Activated T-helper 2 cell treated with anti-CD3 and anti-CD28 coated beads, Interferon-gamma antibody, Interleukin-2, Interleukin-4, amounts not matched to agents 10 μg/mL and 5 μg/mL and 100 μg/mL, durations not matched to agents 14 hours and 24 hours and 36 hours (primary cell): ENCODE data around the gene CLSTN1. TPM values are rescaled to one million over a fixed set of nuclear protein-coding genes. Genes with fewer than 3 reads are reported as not detected.

Experiments
- DNase-seq: peaks from one replicate; pipeline ENCODE4 v3.0.0; 2021; ENCODE audit warnings: low spot score
- H3K27ac Mint-ChIP-seq: one replicate; pipeline ENCODE4 v1.8.0; 2021; ENCODE audit warnings: mixed read lengths
- H3K27me3 Mint-ChIP-seq: one replicate; pipeline ENCODE4 v1.8.0; 2021; ENCODE audit warnings: low read depth, mixed read lengths
- H3K36me3 Mint-ChIP-seq: one replicate; pipeline ENCODE4 v1.8.0; 2021; ENCODE audit warnings: low read depth, mixed read lengths
- H3K4me1 Mint-ChIP-seq: one replicate; pipeline ENCODE4 v1.8.0; 2021; ENCODE audit warnings: low read depth, mixed read lengths
- H3K4me3 Mint-ChIP-seq: one replicate; pipeline ENCODE4 v1.8.0; 2021; ENCODE audit warnings: low read depth, mild to moderate bottlenecking, moderate library complexity, mixed read lengths
- H3K9me3 Mint-ChIP-seq: one replicate; pipeline ENCODE4 v1.8.0; 2021; ENCODE audit warnings: mixed read lengths
- intact Hi-C: fragments of 100-400 bp; cut with micrococcal nuclease; formaldehyde crosslinking; loops from one replicate; pipeline ENCODE4 v1.15.1; 2023
- total RNA-seq: library from RNA; stranded (reverse); gene quantifications from 2 replicates; pipeline ENCODE4 v1.2.3, GENCODE V29; 2022

Gene CLSTN1
- total RNA-seq = 46.5 and 48.8 TPM in 2 replicates

- intact Hi-C loops = loop anchor here (2.0 to 10.0 kb wide), 4 partner anchors 23 to 871 kb away; no protein-coding TSS in a partner anchor
- H3K27me3 Mint-ChIP-seq = peaks cover 15% of the 10 kb centered on the region
- H3K4me3 Mint-ChIP-seq = peak within 1 kb of the TSS; percentile 90
- peaks cover 9% of the 10 kb centered on the region for H3K36me3 Mint-ChIP-seq
- DNase-seq = peak; percentile 84
- H3K9me3 Mint-ChIP-seq = no peaks in the 10 kb centered on the region
- peaks cover 31% of the 10 kb centered on the region for H3K4me1 Mint-ChIP-seq
- H3K27ac Mint-ChIP-seq = peak within 1 kb of the TSS; percentile 73
Observed at GRCh38 chr1:9823943-9824701, at the start of gene CLSTN1. TSS of gene CLSTN1 (minus strand) at chr1:9823965. CDS start at chr1:9823733, 232 bp downstream.

- H3K36me3 Mint-ChIP-seq = no peaks in the 10 kb centered on the region
- no peaks in the 10 kb centered on the region for H3K9me3 Mint-ChIP-seq
- no peak overlapping the region for H3K4me3 Mint-ChIP-seq
- intact Hi-C loops = loop anchor here (10.0 kb wide), 1 partner anchor 281 kb away; no protein-coding TSS in a partner anchor
- H3K4me1 Mint-ChIP-seq = peaks cover 5% of the 10 kb centered on the region
- H3K27me3 Mint-ChIP-seq = no peaks in the 10 kb centered on the region
- no peak for DNase-seq
- no peak overlapping the region for H3K27ac Mint-ChIP-seq
Observed at GRCh38 chr1:9873385-9873784, 49.6 kb upstream of the CLSTN1 start.

- DNase-seq = no peak
- H3K4me3 Mint-ChIP-seq = no peak overlapping the region
- H3K36me3 Mint-ChIP-seq = no peaks in the 10 kb centered on the region
- intact Hi-C loops = loop anchor here (10.0 kb wide), 1 partner anchor 282 kb away; no protein-coding TSS in a partner anchor
- peaks cover 6% of the 10 kb centered on the region for H3K4me1 Mint-ChIP-seq
- H3K27ac Mint-ChIP-seq = no peak overlapping the region
- H3K9me3 Mint-ChIP-seq = no peaks in the 10 kb centered on the region
- no peaks in the 10 kb centered on the region for H3K27me3 Mint-ChIP-seq
Observed at GRCh38 chr1:9872430-9873165, 48.8 kb upstream of the CLSTN1 start.

- intact Hi-C loops = loop anchor here (10.0 kb wide), 1 partner anchor 283 kb away; no protein-coding TSS in a partner anchor
- Mint-ChIP-seq H3K27me3 (no peaks in the 10 kb centered on the region), H3K4me1 (peaks cover 8% of the 10 kb centered on the region), H3K36me3 (no peaks in the 10 kb centered on the region), H3K4me3 (no peak overlapping the region), H3K9me3 (no peaks in the 10 kb centered on the region), H3K27ac (no peak overlapping the region)
- DNase-seq = no peak
Observed at GRCh38 chr1:9871707-9872425, 48.1 kb upstream of the CLSTN1 start.

- Mint-ChIP-seq H3K36me3 (no peaks in the 10 kb centered on the region), H3K27ac (no peak overlapping the region), H3K4me3 (no peak overlapping the region), H3K27me3 (no peaks in the 10 kb centered on the region), H3K9me3 (no peaks in the 10 kb centered on the region), H3K4me1 (peaks cover 9% of the 10 kb centered on the region)
- intact Hi-C loops = loop anchor here (10.0 kb wide), 1 partner anchor 284 kb away; no protein-coding TSS in a partner anchor
- no peak for DNase-seq
Observed at GRCh38 chr1:9871021-9871420, 47.3 kb upstream of the CLSTN1 start.

GRCh38 chr1:9870572-9870971, 46.8 kb upstream of the CLSTN1 start:
- Mint-ChIP-seq H3K9me3 (no peaks in the 10 kb centered on the region), H3K36me3 (no peaks in the 10 kb centered on the region), H3K27me3 (no peaks in the 10 kb centered on the region), H3K4me3 (no peak overlapping the region), H3K4me1 (peaks cover 9% of the 10 kb centered on the region), H3K27ac (no peak overlapping the region)
- no peak for DNase-seq
- intact Hi-C loops = loop anchor here (10.0 kb wide), 1 partner anchor 284 kb away; no protein-coding TSS in a partner anchor

- DNase-seq = no peak
- Mint-ChIP-seq H3K27me3 (no peaks in the 10 kb centered on the region), H3K4me1 (peaks cover 5% of the 10 kb centered on the region), H3K36me3 (no peaks in the 10 kb centered on the region), H3K9me3 (no peaks in the 10 kb centered on the region), H3K27ac (no peak overlapping the region), H3K4me3 (no peak overlapping the region)
- intact Hi-C loops = loop anchor here (5.0 to 10.0 kb wide), 3 partner anchors 145 to 285 kb away; no protein-coding TSS in a partner anchor
Observed at GRCh38 chr1:9869831-9870251, 46.1 kb upstream of the CLSTN1 start.

- H3K27me3 Mint-ChIP-seq = no peaks in the 10 kb centered on the region
- H3K36me3 Mint-ChIP-seq = no peaks in the 10 kb centered on the region
- H3K9me3 Mint-ChIP-seq = no peaks in the 10 kb centered on the region
- peaks cover 4% of the 10 kb centered on the region for H3K4me1 Mint-ChIP-seq
- H3K27ac Mint-ChIP-seq = no peak overlapping the region
- no peak for DNase-seq
- intact Hi-C loops = loop anchor here (5.0 to 10.0 kb wide), 2 partner anchors 143 to 241 kb away; no protein-coding TSS in a partner anchor
- H3K4me3 Mint-ChIP-seq = no peak overlapping the region
Observed at GRCh38 chr1:9868244-9868590, 44.5 kb upstream of the CLSTN1 start.

GRCh38 chr1:9867408-9868243, 43.9 kb upstream of the CLSTN1 start:
- DNase-seq = peak; percentile 77
- no peak overlapping the region for H3K27ac Mint-ChIP-seq
- no peaks in the 10 kb centered on the region for H3K9me3 Mint-ChIP-seq
- peaks cover 4% of the 10 kb centered on the region for H3K4me1 Mint-ChIP-seq
- no peak overlapping the region for H3K4me3 Mint-ChIP-seq
- no peaks in the 10 kb centered on the region for H3K27me3 Mint-ChIP-seq
- intact Hi-C loops = loop anchor here (1.0 to 10.0 kb wide), 3 partner anchors 83 to 240 kb away; no protein-coding TSS in a partner anchor
- no peaks in the 10 kb centered on the region for H3K36me3 Mint-ChIP-seq

- H3K4me1 Mint-ChIP-seq = peaks cover 4% of the 10 kb centered on the region
- no peaks in the 10 kb centered on the region for H3K36me3 Mint-ChIP-seq
- H3K9me3 Mint-ChIP-seq = no peaks in the 10 kb centered on the region
- intact Hi-C loops = loop anchor here (1.0 to 10.0 kb wide), 3 partner anchors 83 to 240 kb away; no protein-coding TSS in a partner anchor
- H3K27ac Mint-ChIP-seq = no peak overlapping the region
- no peak for DNase-seq
- H3K27me3 Mint-ChIP-seq = no peaks in the 10 kb centered on the region
- no peak overlapping the region for H3K4me3 Mint-ChIP-seq
Observed at GRCh38 chr1:9866836-9867235, 43.1 kb upstream of the CLSTN1 start.

GRCh38 chr1:9865724-9866123, 42.0 kb upstream of the CLSTN1 start:
- intact Hi-C loops = loop anchor here (5.0 to 10.0 kb wide), 2 partner anchors 141 to 238 kb away; no protein-coding TSS in a partner anchor
- no peaks in the 10 kb centered on the region for H3K36me3 Mint-ChIP-seq
- no peak overlapping the region for H3K27ac Mint-ChIP-seq
- DNase-seq = no peak
- peaks cover 4% of the 10 kb centered on the region for H3K4me1 Mint-ChIP-seq
- no peaks in the 10 kb centered on the region for H3K9me3 Mint-ChIP-seq
- H3K27me3 Mint-ChIP-seq = no peaks in the 10 kb centered on the region
- H3K4me3 Mint-ChIP-seq = no peak overlapping the region
